ENCODE measurements around the gene HSD17B14. TPM values are rescaled to one million over a fixed set of nuclear protein-coding genes. Genes with fewer than 3 reads are reported as not detected.

The HSD17B14 gene
- total and polyA plus RNA-seq, 2 of the 13 experiments (the other 11 are each of a cell fraction or from before 2014, with no cell fraction given), result 0.58 to 1.2 TPM

DNA sequence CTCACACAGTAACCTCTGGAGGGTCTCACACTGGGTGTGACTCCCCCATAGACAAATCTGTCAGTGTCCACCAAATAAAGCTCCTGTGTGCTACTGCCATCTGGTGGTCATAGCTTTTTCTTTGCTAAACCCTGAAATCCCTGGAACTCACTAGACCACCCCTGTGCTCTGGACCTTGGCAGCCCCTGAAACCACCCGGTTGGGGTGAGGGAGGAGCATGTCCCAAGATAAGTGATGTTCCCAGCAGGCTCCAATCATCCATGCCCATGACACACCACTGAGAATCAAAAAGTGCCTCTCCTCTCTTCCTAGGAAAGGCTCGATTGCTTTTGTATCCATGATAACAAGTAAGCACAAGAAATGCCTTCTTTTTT lies 6.5 kb upstream of the HSD17B14 start (continued):
- TF ChIP-seq ZNF766 (CRISPR knock-in tag; IDR thresholded peaks at IDR 0.05; ENCODE audit: borderline replicate concordance), result peak; percentile 44; the same call in 1 of the 2 replicates

DNA sequence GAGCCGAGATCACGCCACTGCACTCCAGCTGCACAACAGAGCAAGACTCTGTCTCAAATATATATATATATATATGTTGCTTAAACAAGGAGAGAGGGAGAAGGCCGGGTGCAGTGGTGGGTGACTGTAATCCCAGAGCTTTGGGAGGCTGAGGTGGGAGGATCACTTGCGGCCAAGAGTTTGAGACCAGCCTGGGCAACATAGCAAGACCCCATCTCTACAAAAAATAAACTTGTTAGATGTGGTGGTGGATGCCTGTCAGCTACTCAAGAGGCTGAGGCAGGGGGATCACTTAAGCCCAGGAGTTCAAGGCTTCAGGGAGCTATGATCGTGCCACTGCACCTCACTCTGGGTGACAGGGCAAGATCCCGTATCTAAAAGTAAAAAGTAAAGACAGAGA lies 5.3 kb upstream of the HSD17B14 start:
- Histone ChIP-seq H3K9me3 (ENCODE audit: low read length) (no peaks in the 10 kb centered on the region), H2AFZ (ENCODE audit: low read length) (no peak overlapping the region), H3K9ac (ENCODE audit: insufficient read depth, low read depth, low read length) (no peak overlapping the region), H3K36me3 (replicated peaks in 1 of 2; ENCODE audit: control insufficient read depth in 1 of 2, insufficient read depth in 2 of 2, low read length in 2 of 2) (peaks cover 0 to 5% of the 10 kb centered on the region in 2 experiments; a peak in 1 of 5 replicates), H3K27ac (ENCODE audit: extremely low read length, insufficient read depth, low read length) (no peak overlapping the region), H4K20me1 (ENCODE audit: insufficient read depth, low read length) (no peaks in the 10 kb centered on the region), H3K79me2 (ENCODE audit: insufficient read depth, low read length) (no peaks in the 10 kb centered on the region), H3K27me3 (ENCODE audit: control insufficient read depth in 1 of 2, insufficient read depth in 2 of 2, low read length in 2 of 2) (no peaks in the 10 kb centered on the region), H3K4me1 (ENCODE audit: insufficient read depth, low read length) (peaks cover 12% of the 10 kb centered on the region), H3K4me3 (replicated peaks in 1 of 3; ENCODE audit: insufficient read depth in 1 of 3, low read depth in 2 of 3, low read length in 3 of 3) (no peak overlapping the region), H3K4me2 (ENCODE audit: low read depth, low read length) (no peak overlapping the region)
- DNase-seq (ENCODE audit: low spot score), result no peak
- BruUV-seq (replicated peaks), result no TSS peak
- no peak for TF ChIP-seq ZNF75D (CRISPR knock-in tag; IDR thresholded peaks at IDR 0.05; ENCODE audit: borderline replicate concordance)
- TF ChIP-seq ZNF121 (CRISPR knock-in tag; IDR thresholded peaks at IDR 0.05), result peak; percentile 35; the same call in 1 of the 2 replicates
- intact Hi-C loops (cut with micrococcal nuclease; ENCODE audit: unreplicated experiment) (no loop called here), in situ Hi-C loops (cut with HindIII; ENCODE audit: extremely low pct_ligation_motif_present, low pct_unique_long_range_greater_than_20kb) (loop anchor here (5.0 kb wide), 1 partner anchor 194 kb away; the partner anchor contains the start of gene CA11)
- ATAC-seq, result no peak
- CTCF ChIA-PET (ENCODE audit: low intra/inter-chr PET ratio, low total read pairs), result interaction anchor here (0.7 to 2.5 kb wide), 2 partner anchors 46 to 54 kb away, joined by 3 to 31 read pairs; no protein-coding TSS in a partner anchor
- POLR2A ChIA-PET, result no interaction called here
- 73% methylated on average over 6 of the region's 6 CpGs for WGBS (ENCODE audit: low lambda C conversion rate)
- no peak for FAIRE-seq

DNA sequence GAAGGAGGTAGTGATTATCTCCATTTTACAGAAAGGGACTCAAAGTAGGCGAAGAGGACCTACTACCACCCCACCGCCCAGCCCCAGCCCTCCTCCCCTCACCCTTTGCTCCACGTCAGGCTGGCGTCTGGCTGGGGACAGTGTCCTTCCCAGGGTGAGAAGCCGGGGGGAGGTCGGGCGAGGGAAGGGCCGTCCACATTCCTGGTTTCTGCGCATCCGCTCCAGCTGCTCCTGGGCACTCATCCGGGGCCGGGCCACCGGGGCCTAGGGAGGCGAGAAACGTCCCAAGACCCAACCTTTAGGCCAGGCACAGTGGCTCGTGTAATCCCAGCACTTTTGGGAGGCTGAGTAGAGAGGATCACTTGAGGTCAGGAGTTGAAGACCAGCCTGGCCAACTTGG lies 4.8 kb upstream of the HSD17B14 start:
- no peaks in the 10 kb centered on the region for H3K79me2 ChIP-seq (ENCODE audit: insufficient read depth, low read length)
- in situ Hi-C loops (cut with HindIII; ENCODE audit: extremely low pct_ligation_motif_present, low pct_unique_long_range_greater_than_20kb), result loop anchor here (5.0 kb wide), 1 partner anchor 194 kb away; the partner anchor contains the start of gene CA11
- H3K4me1 ChIP-seq (ENCODE audit: insufficient read depth, low read length), result peaks cover 17% of the 10 kb centered on the region
- POLR2A ChIA-PET, result no interaction called here
- no peak overlapping the region for H2AFZ ChIP-seq (ENCODE audit: low read length)
- H3K27me3 ChIP-seq (ENCODE audit: control insufficient read depth in 1 of 2, insufficient read depth in 2 of 2, low read length in 2 of 2), result no peaks in the 10 kb centered on the region
- peaks cover 0 to 5% of the 10 kb centered on the region in 2 experiments; a peak in 1 of 5 replicates for H3K36me3 ChIP-seq (replicated peaks in 1 of 2; ENCODE audit: control insufficient read depth in 1 of 2, insufficient read depth in 2 of 2, low read length in 2 of 2)
- intact Hi-C loops (cut with micrococcal nuclease; ENCODE audit: unreplicated experiment), result no loop called here
- CTCF ChIA-PET (ENCODE audit: low intra/inter-chr PET ratio, low total read pairs), result no interaction called here
- DNase-seq (ENCODE audit: low spot score) (no peak), FAIRE-seq (no peak), ATAC-seq (no peak)
- no peak overlapping the region for H3K4me2 ChIP-seq (ENCODE audit: low read depth, low read length)
- 92% methylated on average over 16 of the region's 16 CpGs for WGBS (ENCODE audit: low lambda C conversion rate)
- H3K27ac ChIP-seq (ENCODE audit: extremely low read length, insufficient read depth, low read length), result no peak overlapping the region
- no peak overlapping the region for H3K4me3 ChIP-seq (replicated peaks in 1 of 3; ENCODE audit: insufficient read depth in 1 of 3, low read depth in 2 of 3, low read length in 3 of 3)
- no peak for TF ChIP-seq ZNF549 (CRISPR knock-in tag; IDR thresholded peaks at IDR 0.05)
- TF ChIP-seq ZNF7 (CRISPR knock-in tag; IDR thresholded peaks at IDR 0.05), result no peak
- no peak for TF ChIP-seq NR2F1 (CRISPR knock-in tag; IDR thresholded peaks at IDR 0.05)
- no peak for TF ChIP-seq ZNF274 (CRISPR knock-in tag; IDR thresholded peaks at IDR 0.05)
- TF ChIP-seq MTF2 (CRISPR knock-in tag; IDR thresholded peaks at IDR 0.05; ENCODE audit: borderline replicate concordance), result no peak
- no peak for TF ChIP-seq ZNF746 (CRISPR knock-in tag; IDR thresholded peaks at IDR 0.05)
- TF ChIP-seq SAFB2 (CRISPR knock-in tag; IDR thresholded peaks at IDR 0.05; ENCODE audit: borderline replicate concordance, low read depth), result no peak
- TF ChIP-seq, protein P1, sequence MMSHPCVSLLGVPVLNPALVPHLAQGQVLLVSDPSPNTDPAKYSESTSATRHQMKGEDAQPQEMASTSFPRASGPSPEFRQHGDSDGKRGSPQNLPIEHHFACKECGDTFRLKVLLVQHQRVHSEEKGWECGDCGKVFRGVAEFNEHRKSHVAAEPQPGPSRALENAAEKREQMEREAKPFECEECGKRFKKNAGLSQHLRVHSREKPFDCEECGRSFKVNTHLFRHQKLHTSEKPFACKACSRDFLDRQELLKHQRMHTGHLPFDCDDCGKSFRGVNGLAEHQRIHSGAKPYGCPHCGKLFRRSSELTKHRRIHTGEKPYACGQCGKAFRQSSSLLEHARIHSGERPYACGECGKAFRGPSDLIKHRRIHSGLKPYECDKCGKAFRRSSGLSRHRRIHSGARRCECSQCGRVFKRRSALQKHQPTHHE (CRISPR knock-in tag; IDR thresholded peaks at IDR 0.05; ENCODE audit: borderline replicate concordance), result no peak
- no peak for TF ChIP-seq SRSF4 (IDR thresholded peaks at IDR 0.05; ENCODE audit: low read depth, low read length, poor library complexity, severe bottlenecking)
- TF ChIP-seq, protein P2, sequence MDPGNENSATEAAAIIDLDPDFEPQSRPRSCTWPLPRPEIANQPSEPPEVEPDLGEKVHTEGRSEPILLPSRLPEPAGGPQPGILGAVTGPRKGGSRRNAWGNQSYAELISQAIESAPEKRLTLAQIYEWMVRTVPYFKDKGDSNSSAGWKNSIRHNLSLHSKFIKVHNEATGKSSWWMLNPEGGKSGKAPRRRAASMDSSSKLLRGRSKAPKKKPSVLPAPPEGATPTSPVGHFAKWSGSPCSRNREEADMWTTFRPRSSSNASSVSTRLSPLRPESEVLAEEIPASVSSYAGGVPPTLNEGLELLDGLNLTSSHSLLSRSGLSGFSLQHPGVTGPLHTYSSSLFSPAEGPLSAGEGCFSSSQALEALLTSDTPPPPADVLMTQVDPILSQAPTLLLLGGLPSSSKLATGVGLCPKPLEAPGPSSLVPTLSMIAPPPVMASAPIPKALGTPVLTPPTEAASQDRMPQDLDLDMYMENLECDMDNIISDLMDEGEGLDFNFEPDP (CRISPR knock-in tag; conservative IDR thresholded peaks at IDR 0.05), result no peak
- TF ChIP-seq MATR3 (CRISPR knock-in tag; IDR thresholded peaks at IDR 0.05), result no peak
- no peak for TF ChIP-seq ZNF20 (CRISPR knock-in tag; IDR thresholded peaks at IDR 0.05)
- no peaks in the 10 kb centered on the region for H3K9me3 ChIP-seq (ENCODE audit: low read length)
- BruUV-seq (replicated peaks), result no TSS peak
- no peaks in the 10 kb centered on the region for H4K20me1 ChIP-seq (ENCODE audit: insufficient read depth, low read length)
- H3K9ac ChIP-seq (ENCODE audit: insufficient read depth, low read depth, low read length), result no peak overlapping the region

All from HepG2 (cell line).